NCI-H82 (cell line): ENCODE measurements around the gene ATXN1.

Source experiments
- DNase-seq: peaks from one replicate; lab custom pipeline; 2025; lab: John Stamatoyannopoulos, UW

ATXN1 gene

GRCh38 chr6:16783509-16783908 lies 22.2 kb upstream of the ATXN1 start:
- DNase-seq = no peak

- DNase-seq = no peak
These were observed 21.0 kb upstream of the ATXN1 start for GRCh38 chr6:16782278-16782677.

GRCh38 chr6:16781348-16782169 lies 20.3 kb upstream of the ATXN1 start:
- DNase-seq = peak; percentile 38

GRCh38 chr6:16778521-16778920 lies 17.3 kb upstream of the ATXN1 start:
- DNase-seq = no peak

GRCh38 chr6:16777794-16778193 lies 16.5 kb upstream of the ATXN1 start:
- DNase-seq = no peak

GRCh38 chr6:16776394-16777017 lies 15.2 kb upstream of the ATXN1 start:
- DNase-seq = peak; percentile 28

- no peak for DNase-seq
These were observed 13.2 kb upstream of the ATXN1 start for GRCh38 chr6:16774437-16774836.

- DNase-seq = no peak
These were observed 12.1 kb upstream of the ATXN1 start for GRCh38 chr6:16773362-16773761.

- peak; percentile 89 for DNase-seq
These were observed 9.7 kb upstream of the ATXN1 start for GRCh38 chr6:16770701-16771569.

GRCh38 chr6:16769986-16770376 lies 8.7 kb upstream of the ATXN1 start:
- no peak for DNase-seq

GRCh38 chr6:16769131-16769985 lies 8.1 kb upstream of the ATXN1 start:
- peak; percentile 39 for DNase-seq

GRCh38 chr6:16768477-16768830 lies 7.2 kb upstream of the ATXN1 start:
- no peak for DNase-seq

GRCh38 chr6:16767765-16768476 lies 6.7 kb upstream of the ATXN1 start:
- no peak for DNase-seq

- no peak for DNase-seq
These were observed 5.8 kb upstream of the ATXN1 start for GRCh38 chr6:16766836-16767745.

- DNase-seq = no peak
These were observed 4.8 kb upstream of the ATXN1 start for GRCh38 chr6:16766043-16766536.

GRCh38 chr6:16765235-16765634 lies 4.0 kb upstream of the ATXN1 start:
- DNase-seq = no peak

GRCh38 chr6:16764188-16764950 lies 3.1 kb upstream of the ATXN1 start:
- DNase-seq = peak; percentile 55

- peak; percentile 72 for DNase-seq
These were observed 1.6 kb upstream of the ATXN1 start for GRCh38 chr6:16762550-16763477.
